Lung (tissue), 12 donors: ENCODE measurements around the gene SLC30A3. TPM values are rescaled to one million over a fixed set of nuclear protein-coding genes. Genes with fewer than 3 reads are reported as not detected.

ENCODE experiments used
- ATAC-seq: fragments of 200-7000 bp; cut with Tn5 transposase; one replicate; pipeline ENCODE4 v1.9.1; 2020; ENCODE audit warnings: moderate number of reproducible peaks; ENCODE audit not compliant: insufficient read depth, low FRiP score
- DNase-seq, 3 donors: peaks; one replicate each; pipeline ENCODE4 v3.0.0-alpha.2; 2013 to 2017
- H3K27ac ChIP-seq, 2 donors: one replicate each; pipeline ENCODE4 v1.5.1; 2013; ENCODE audit warnings: mild to moderate bottlenecking in 2 of 2, moderate library complexity in 2 of 2, control low read depth in 1 of 2, inconsistent platforms in 1 of 2, low read depth in 1 of 2, low read length in 1 of 2
- H3K27me3 ChIP-seq, 3 donors: one replicate each; pipeline ENCODE4 v1.5.1; 2013; ENCODE audit warnings: low read length in 2 of 3; ENCODE audit not compliant: control insufficient read depth in 3 of 3, insufficient read depth in 3 of 3
- H3K36me3 ChIP-seq, 4 donors: one replicate each; pipeline ENCODE4 v1.5.1; 2013; ENCODE audit warnings: low read length in 4 of 4, mild to moderate bottlenecking in 1 of 4, moderate library complexity in 1 of 4; ENCODE audit not compliant: control insufficient read depth in 4 of 4, insufficient read depth in 4 of 4
- H3K4me1 ChIP-seq, 5 donors: one replicate each; pipeline ENCODE4 v1.5.1; 2013; ENCODE audit warnings: low read length in 5 of 5, mild to moderate bottlenecking in 2 of 5, moderate library complexity in 1 of 5; ENCODE audit not compliant: control insufficient read depth in 5 of 5, insufficient read depth in 5 of 5
- H3K4me3 ChIP-seq: one replicate; pipeline ENCODE4 v1.5.1; 2013; ENCODE audit warnings: mild to moderate bottlenecking, control low read depth, moderate library complexity
- H3K9ac ChIP-seq, 2 donors: one replicate each; pipeline ENCODE4 v1.5.1; 2013; ENCODE audit warnings: low read length in 2 of 2, control low read depth in 1 of 2; ENCODE audit not compliant: insufficient read depth in 1 of 2
- H3K9me3 ChIP-seq, 4 donors: one replicate each; pipeline ENCODE4 v1.5.1; 2013; ENCODE audit warnings: low read length in 3 of 4, mild to moderate bottlenecking in 1 of 4, moderate library complexity in 1 of 4; ENCODE audit not compliant: control insufficient read depth in 4 of 4, insufficient read depth in 3 of 4
- WGBS, 2 donors: extraction: QIAGEN DNeasy Blood & Tissue Kit; methylation state at CpG; one replicate each; pipeline ENCODE4 v1.1.7; 2013; 5-methylcytosine and 5-hydroxymethylcytosine counted together
- polyA plus RNA-seq, 2 donors: library from polyadenylated mRNA; stranded (reverse); fragments of 200-250 nt; gene quantifications; one replicate each; pipeline ENCODE4 v1.2.1, GENCODE V29; 2013
- total RNA-seq, 2 donors: library from RNA; depleted of rRNA in 1 of 2; stranded (reverse); fragments of >200 nt in 1 of 2; gene quantifications; one replicate each; pipeline ENCODE4 v1.2.1, GENCODE V29; 2014 to 2021
- TF ChIP-seq, protein P1 (sequence below): IDR thresholded peaks from 2 replicates; pipeline ENCODE4 v1.5.1; 2012; ENCODE audit warnings: mild to moderate bottlenecking; ENCODE audit errors: control extremely low read depth, extremely low read depth
- donor health status: control.
- donor health status: control.
- donor health status: Bipolar disorder and iron deficiency.
- donor health status: healthy.
- donor health status: DM: yes; HTN: yes; CAD: no.

SLC30A3 gene
- total and polyA plus RNA-seq, 4 donors, result 0.11 to 0.77 (median 0.34) TPM

DNA sequence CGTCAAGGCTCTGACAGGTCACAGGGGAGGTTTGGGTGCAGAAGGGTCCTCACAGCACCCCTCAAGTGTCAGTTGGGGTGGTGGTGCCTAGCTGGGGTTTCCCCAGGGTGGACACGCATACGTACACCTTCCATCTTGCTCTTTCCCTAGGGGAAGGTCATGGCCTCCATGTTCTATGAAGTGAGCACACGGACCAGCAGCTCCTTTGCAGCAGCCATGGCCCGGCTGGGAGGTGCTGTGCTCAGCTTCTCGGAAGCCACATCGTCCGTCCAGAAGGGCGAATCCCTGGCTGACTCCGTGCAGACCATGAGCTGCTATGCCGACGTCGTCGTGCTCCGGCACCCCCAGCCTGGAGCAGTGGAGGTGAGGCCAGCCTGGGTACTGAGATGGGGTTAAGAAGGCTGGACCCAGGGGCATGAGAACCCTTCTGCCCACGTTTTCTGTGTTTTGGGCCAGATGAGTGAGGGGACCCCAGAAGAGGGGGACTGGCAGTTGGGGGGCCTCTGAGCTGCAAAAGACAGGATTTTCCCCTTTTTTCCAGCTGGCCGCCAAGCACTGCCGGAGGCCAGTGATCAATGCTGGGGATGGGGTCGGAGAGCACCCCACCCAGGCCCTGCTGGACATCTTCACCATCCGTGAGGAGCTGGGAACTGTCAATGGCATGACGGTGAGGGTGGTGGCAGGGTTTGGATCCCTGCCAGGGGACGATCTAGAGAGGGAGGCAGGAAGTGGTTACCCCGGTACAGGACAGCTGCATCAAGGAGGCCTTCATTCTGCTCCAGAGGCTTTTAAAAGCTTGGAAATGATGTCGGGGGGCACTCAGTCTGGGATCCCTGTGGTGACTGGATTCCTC lies 20.9 kb downstream of the SLC30A3 start:
- no peak overlapping the region for H3K27ac ChIP-seq
- DNase-seq (no peak), ATAC-seq (no peak)
- H3K9me3 ChIP-seq, result no peaks in the 10 kb centered on the region
- TF ChIP-seq, protein P1, sequence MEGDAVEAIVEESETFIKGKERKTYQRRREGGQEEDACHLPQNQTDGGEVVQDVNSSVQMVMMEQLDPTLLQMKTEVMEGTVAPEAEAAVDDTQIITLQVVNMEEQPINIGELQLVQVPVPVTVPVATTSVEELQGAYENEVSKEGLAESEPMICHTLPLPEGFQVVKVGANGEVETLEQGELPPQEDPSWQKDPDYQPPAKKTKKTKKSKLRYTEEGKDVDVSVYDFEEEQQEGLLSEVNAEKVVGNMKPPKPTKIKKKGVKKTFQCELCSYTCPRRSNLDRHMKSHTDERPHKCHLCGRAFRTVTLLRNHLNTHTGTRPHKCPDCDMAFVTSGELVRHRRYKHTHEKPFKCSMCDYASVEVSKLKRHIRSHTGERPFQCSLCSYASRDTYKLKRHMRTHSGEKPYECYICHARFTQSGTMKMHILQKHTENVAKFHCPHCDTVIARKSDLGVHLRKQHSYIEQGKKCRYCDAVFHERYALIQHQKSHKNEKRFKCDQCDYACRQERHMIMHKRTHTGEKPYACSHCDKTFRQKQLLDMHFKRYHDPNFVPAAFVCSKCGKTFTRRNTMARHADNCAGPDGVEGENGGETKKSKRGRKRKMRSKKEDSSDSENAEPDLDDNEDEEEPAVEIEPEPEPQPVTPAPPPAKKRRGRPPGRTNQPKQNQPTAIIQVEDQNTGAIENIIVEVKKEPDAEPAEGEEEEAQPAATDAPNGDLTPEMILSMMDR, result no peak
- 83 to 85% methylated on average over 24 of the region's 24 CpGs for WGBS, 2 donors
- H3K9ac ChIP-seq, result no peak overlapping the region
- H3K36me3 ChIP-seq, result peaks cover 14 to 65% (median 35%) of the 10 kb centered on the region in 4 donors
- no peaks in the 10 kb centered on the region for H3K27me3 ChIP-seq
- no peak overlapping the region for H3K4me3 ChIP-seq
- H3K4me1 ChIP-seq, result no peaks in the 10 kb centered on the region

DNA sequence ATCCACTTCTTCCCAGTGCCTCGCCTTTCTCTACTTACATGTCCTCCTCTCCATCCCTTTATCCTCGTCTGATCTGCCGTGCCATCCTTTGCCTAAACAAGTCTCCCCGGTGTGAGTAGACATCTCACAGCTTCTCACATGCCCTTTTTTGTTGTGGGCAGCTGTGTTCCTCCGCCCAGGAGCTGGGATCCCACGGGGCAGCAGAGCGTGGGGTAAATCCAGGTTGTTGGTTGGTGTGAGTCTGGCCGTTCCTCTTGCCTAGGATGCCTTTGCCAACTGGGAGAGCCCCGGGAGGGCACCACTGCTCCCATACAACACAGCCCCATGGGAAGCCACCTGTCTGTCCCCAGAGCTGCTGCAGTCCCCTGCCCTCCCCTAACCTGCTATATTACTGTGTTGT lies 22.4 kb downstream of the SLC30A3 start:
- H3K27me3 ChIP-seq, result no peaks in the 10 kb centered on the region
- H3K36me3 ChIP-seq, result peaks cover 16 to 76% (median 39%) of the 10 kb centered on the region in 4 donors
- no peak overlapping the region for H3K4me3 ChIP-seq
- TF ChIP-seq, protein P1, result no peak
- H3K27ac ChIP-seq, result no peak overlapping the region
- WGBS, 2 donors, result 90 to 94% methylated on average over 9 of the region's 9 CpGs
- DNase-seq, result no peak
- no peaks in the 10 kb centered on the region for H3K4me1 ChIP-seq
- H3K9me3 ChIP-seq, result no peaks in the 10 kb centered on the region
- no peak for ATAC-seq
- no peak overlapping the region for H3K9ac ChIP-seq

DNA sequence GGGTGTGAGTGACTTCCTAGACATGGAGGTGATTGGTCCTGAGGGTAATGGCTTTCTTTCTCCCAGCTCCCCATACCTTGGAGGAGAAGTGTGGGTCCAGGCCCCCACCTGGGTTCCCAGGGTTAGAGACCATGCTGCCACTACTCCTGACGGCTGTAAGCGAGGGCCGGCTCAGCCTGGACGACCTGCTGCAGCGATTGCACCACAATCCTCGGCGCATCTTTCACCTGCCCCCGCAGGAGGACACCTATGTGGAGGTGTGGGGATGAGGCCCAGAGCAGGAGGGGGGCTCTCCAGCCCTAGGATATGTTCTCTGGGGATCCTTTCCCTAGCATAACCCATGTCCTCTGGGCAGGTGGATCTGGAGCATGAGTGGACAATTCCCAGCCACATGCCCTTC lies 23.9 kb downstream of the SLC30A3 start:
- H3K9ac ChIP-seq, result no peak overlapping the region
- H3K36me3 ChIP-seq, result peaks cover 22 to 88% (median 40%) of the 10 kb centered on the region in 4 donors
- no peak for ATAC-seq

More for the DNA sequence above, 23.9 kb downstream of the SLC30A3 start:
- whole genome bisulfite sequencing, 2 donors, result 95% methylated on average over 8 of the region's 8 CpGs
- Histone ChIP-seq H3K27me3 (no peaks in the 10 kb centered on the region), H3K9me3 (no peaks in the 10 kb centered on the region), H3K4me3 (no peak overlapping the region), H3K4me1 (no peaks in the 10 kb centered on the region), H3K27ac (no peak overlapping the region)
- no peak for DNase-seq
- TF ChIP-seq, protein P1, result no peak
